A549 (cell line): ENCODE data around the gene MLLT10. TPM values are rescaled to one million over a fixed set of nuclear protein-coding genes. Genes with fewer than 3 reads are reported as not detected.

ENCODE experiments used
- ATAC-seq, 2 experiments: fragments of 200-7000 bp in 1 of 2; fragments of >200 bp in 1 of 2; cut with Nextera tagmentation in 1 of 2; cut with Tn5 transposase in 1 of 2; 3 replicates each; pipeline versions ENCODE4 v1.8.0 to v1.9.1; 2018 to 2020; ENCODE audit warnings: mild to moderate bottlenecking in 1 of 2, moderate library complexity in 1 of 2
- CTCF ChIA-PET: fragments of 300-600 bp; sonication (Branson Sonifier 250); formaldehyde crosslinking; extraction: SDS; loops from one replicate; lab custom pipeline; 2021; ENCODE audit warnings: antibody characterized with exemption, inconsistent platforms; lab: Yijun Ruan, JAX
- POLR2A ChIA-PET: fragments of 350-600 bp; formaldehyde crosslinking; extraction: SDS; loops from one replicate; lab custom pipeline; 2021; ENCODE audit warnings: antibody characterized with exemption, inconsistent platforms; lab: Yijun Ruan, JAX
- DNase-seq, 2 experiments: peaks; one replicate each; pipeline versions ENCODE4 v3.0.0 to v3.0.0-alpha.2; 2011 to 2016; ENCODE audit warnings: low read depth in 1 of 2, low spot score in 1 of 2
- FAIRE-seq: peaks from 2 replicates; lab custom pipeline; 2011; peaks lifted over from hg19 to GRCh38; lab: Jason Lieb, UNC
- H3K27ac ChIP-seq, 2 experiments: fragments of >200 bp; sonication (Bioruptor Twin); formaldehyde crosslinking; 3 replicates each; pipeline ENCODE4 v1.5.1; 2016 to 2017
- H3K4me1 ChIP-seq: fragments of >200 bp; sonication (Bioruptor Twin); formaldehyde crosslinking; 3 replicates; pipeline ENCODE4 v1.6.1; 2016
- H3K4me2 ChIP-seq: fragments of >200 bp; sonication (Bioruptor Twin); formaldehyde crosslinking; 3 replicates; pipeline ENCODE4 v1.6.1; 2016
- H3K4me3 ChIP-seq: fragments of >200 bp; sonication (Bioruptor Twin); formaldehyde crosslinking; 3 replicates; pipeline ENCODE4 v1.5.1; 2016
- H3K9me3 ChIP-seq: fragments of >200 bp; sonication (Bioruptor Twin); formaldehyde crosslinking; 3 replicates; pipeline ENCODE4 v1.6.1; 2016
- CBX2 ChIP-seq: fragments of 200-600 bp; sonication (generic); IDR thresholded peaks from 2 replicates; pipeline ENCODE4 v1.6.1; 2016; ENCODE audit warnings: low read depth, mild to moderate bottlenecking, borderline replicate concordance
- EP300 ChIP-seq, 2 experiments: fragments of >200 bp; sonication (Bioruptor Twin); formaldehyde crosslinking; IDR thresholded peaks; 2 replicates in 1 of 2; 3 replicates in 1 of 2; pipeline ENCODE4 v1.6.1; 2016 to 2017
- FOSB ChIP-seq: fragments of 250-450 bp; sonication (Bioruptor Pico); IDR thresholded peaks from 2 replicates; pipeline ENCODE4 v1.5.0; 2020; ENCODE audit warnings: mild to moderate bottlenecking, moderate library complexity
- FOXS1 ChIP-seq: fragments of 250-450 bp; sonication (Bioruptor Pico); IDR thresholded peaks from 2 replicates; pipeline ENCODE4 v1.5.0; 2020; ENCODE audit warnings: mild to moderate bottlenecking, moderate library complexity
- GATA3 ChIP-seq: IDR thresholded peaks from 2 replicates; pipeline ENCODE4 v1.6.1; 2012; ENCODE audit warnings: borderline replicate concordance
- HOXA7 ChIP-seq: fragments of 250-450 bp; sonication (Bioruptor Pico); IDR thresholded peaks from 2 replicates; pipeline ENCODE4 v1.5.0; 2020; ENCODE audit warnings: mild to moderate bottlenecking, moderate library complexity
- MAZ ChIP-seq: fragments of 150-350 bp; IDR thresholded peaks from 2 replicates; pipeline ENCODE4 v1.6.1; 2014; ENCODE audit warnings: antibody characterized with exemption, low read depth, low read length, borderline replicate concordance
- NFE2L2 ChIP-seq: fragments of 150-350 bp; conservative IDR thresholded peaks from 2 replicates; pipeline ENCODE4 v1.6.1; 2014; ENCODE audit warnings: low read length
- PHF8 ChIP-seq: fragments of 200-600 bp; sonication (generic); IDR thresholded peaks from 2 replicates; pipeline ENCODE4 v1.6.1; 2016; ENCODE audit warnings: low read depth, mild to moderate bottlenecking, antibody characterized with exemption, moderate library complexity, borderline replicate concordance
- ZNF302 ChIP-seq: fragments of 250-450 bp; sonication (Bioruptor Pico); IDR thresholded peaks from 2 replicates; pipeline ENCODE4 v1.9.0; 2021; ENCODE audit warnings: inconsistent platforms, mild to moderate bottlenecking, moderate library complexity
- WGBS: methylation state at CpG from one replicate; pipeline ENCODE4 v1.1.6; 2017; ENCODE audit errors: missing lambda C conversion rate; 5-methylcytosine and 5-hydroxymethylcytosine counted together
- polyA plus RNA-seq, 4 experiments: library from polyadenylated mRNA; depleted of rRNA in 3 of 4; stranded (reverse); fragments of >200 nt; fragmentation: RNase III in 1 of 4; extraction: RNeasy Plus Mini Kit Qiagen cat#74134 plus additional on column Dnase treatment in 1 of 4; gene quantifications; 2 replicates in 3 of 4; 3 replicates in 1 of 4; pipeline ENCODE4 v1.2.3, GENCODE V29; 2011 to 2017
- TF ChIP-seq, protein P1 (sequence below): fragments of 150-350 bp; IDR thresholded peaks from 2 replicates; pipeline ENCODE4 v1.6.1; 2014; ENCODE audit warnings: low read depth, mild to moderate bottlenecking, low read length
- TF ChIP-seq, protein P2 (sequence below): fragments of 250-450 bp; sonication (Bioruptor Pico); IDR thresholded peaks from 2 replicates; pipeline ENCODE4 v1.5.0; 2020; ENCODE audit warnings: low read depth, mild to moderate bottlenecking, moderate library complexity
- TF ChIP-seq, protein P3 (sequence below): fragments of 250-450 bp; sonication (Bioruptor Pico); IDR thresholded peaks from 2 replicates; pipeline ENCODE4 v1.5.0; 2021; ENCODE audit warnings: mild to moderate bottlenecking, moderate library complexity, borderline replicate concordance
- TF ChIP-seq, protein P4 (sequence below): fragments of 200-600 bp; sonication (generic); IDR thresholded peaks from 2 replicates; pipeline ENCODE4 v1.6.1; 2016; ENCODE audit warnings: antibody characterized with exemption, mild to moderate bottlenecking, moderate library complexity

MLLT10 gene
- polyA plus RNA-seq, 2 of the 4 experiments (the other 2 are of a cell fraction) = 41.7 to 54.1 TPM

- CTCF ChIA-PET = interaction anchor here (0.5 to 8.7 kb wide), 2 partner anchors 138 to 232 kb away, joined by 4 to 63 read pairs; no protein-coding TSS in a partner anchor
- Histone ChIP-seq H3K4me3 (no peak overlapping the region), H3K4me1 (peaks cover 78% of the 10 kb centered on the region), H3K9me3 (no peaks in the 10 kb centered on the region), H3K27ac (peak overlapping the region; percentile 16 to 42; a peak in 2 of 6 replicates), H3K4me2 (peak overlapping the region; percentile 68)
- no peak for FAIRE-seq
- 13% methylated on average over 13 of the region's 13 CpGs for WGBS
- peak in 1 of 2 experiments; percentile 72; a peak in 3 of 6 replicates for ATAC-seq
- TF ChIP-seq GATA3 (peak; percentile 90), CBX2 (no peak), FOXS1 (CRISPR knock-in tag) (no peak)
- peak in 1 of 2 experiments; percentile 61 for DNase-seq
- POLR2A ChIA-PET = interaction anchor here (1.0 kb wide), 1 partner anchor 202 kb away, joined by 4 read pairs; the partner anchor contains the start of gene SKIDA1
These were observed 193.6 kb downstream of the MLLT10 start for GRCh38 chr10:21727452-21728168.

- ATAC-seq = no peak
- no peak for DNase-seq
- Histone ChIP-seq H3K9me3 (no peaks in the 10 kb centered on the region), H3K27ac (no peak overlapping the region), H3K4me3 (no peak overlapping the region), H3K4me2 (peak overlapping the region; percentile 68; the same call in 1 of the 3 replicates), H3K4me1 (peaks cover 72% of the 10 kb centered on the region)
- POLR2A ChIA-PET = interaction anchor here (1.0 kb wide), 1 partner anchor 203 kb away, joined by 4 read pairs; the partner anchor contains the start of gene SKIDA1
- TF ChIP-seq MAZ (no peak), NFE2L2 (no peak), PHF8 (no peak), EP300 (IDR thresholded peaks at IDR 0.05) (no peak), CBX2 (no peak), FOSB (CRISPR knock-in tag) (no peak), HOXA7 (CRISPR knock-in tag) (no peak), ZNF302 (CRISPR knock-in tag) (no peak)
- TF ChIP-seq, protein P1, sequence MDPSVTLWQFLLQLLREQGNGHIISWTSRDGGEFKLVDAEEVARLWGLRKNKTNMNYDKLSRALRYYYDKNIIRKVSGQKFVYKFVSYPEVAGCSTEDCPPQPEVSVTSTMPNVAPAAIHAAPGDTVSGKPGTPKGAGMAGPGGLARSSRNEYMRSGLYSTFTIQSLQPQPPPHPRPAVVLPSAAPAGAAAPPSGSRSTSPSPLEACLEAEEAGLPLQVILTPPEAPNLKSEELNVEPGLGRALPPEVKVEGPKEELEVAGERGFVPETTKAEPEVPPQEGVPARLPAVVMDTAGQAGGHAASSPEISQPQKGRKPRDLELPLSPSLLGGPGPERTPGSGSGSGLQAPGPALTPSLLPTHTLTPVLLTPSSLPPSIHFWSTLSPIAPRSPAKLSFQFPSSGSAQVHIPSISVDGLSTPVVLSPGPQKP = no peak
- TF ChIP-seq, protein P2, sequence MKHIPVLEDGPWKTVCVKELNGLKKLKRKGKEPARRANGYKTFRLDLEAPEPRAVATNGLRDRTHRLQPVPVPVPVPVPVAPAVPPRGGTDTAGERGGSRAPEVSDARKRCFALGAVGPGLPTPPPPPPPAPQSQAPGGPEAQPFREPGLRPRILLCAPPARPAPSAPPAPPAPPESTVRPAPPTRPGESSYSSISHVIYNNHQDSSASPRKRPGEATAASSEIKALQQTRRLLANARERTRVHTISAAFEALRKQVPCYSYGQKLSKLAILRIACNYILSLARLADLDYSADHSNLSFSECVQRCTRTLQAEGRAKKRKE = no peak
- TF ChIP-seq, protein P3, sequence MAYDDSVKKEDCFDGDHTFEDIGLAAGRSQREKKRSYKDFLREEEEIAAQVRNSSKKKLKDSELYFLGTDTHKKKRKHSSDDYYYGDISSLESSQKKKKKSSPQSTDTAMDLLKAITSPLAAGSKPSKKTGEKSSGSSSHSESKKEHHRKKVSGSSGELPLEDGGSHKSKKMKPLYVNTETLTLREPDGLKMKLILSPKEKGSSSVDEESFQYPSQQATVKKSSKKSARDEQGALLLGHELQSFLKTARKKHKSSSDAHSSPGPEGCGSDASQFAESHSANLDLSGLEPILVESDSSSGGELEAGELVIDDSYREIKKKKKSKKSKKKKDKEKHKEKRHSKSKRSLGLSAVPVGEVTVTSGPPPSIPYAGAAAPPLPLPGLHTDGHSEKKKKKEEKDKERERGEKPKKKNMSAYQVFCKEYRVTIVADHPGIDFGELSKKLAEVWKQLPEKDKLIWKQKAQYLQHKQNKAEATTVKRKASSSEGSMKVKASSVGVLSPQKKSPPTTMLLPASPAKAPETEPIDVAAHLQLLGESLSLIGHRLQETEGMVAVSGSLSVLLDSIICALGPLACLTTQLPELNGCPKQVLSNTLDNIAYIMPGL (CRISPR knock-in tag) = no peak
- TF ChIP-seq, protein P4, sequence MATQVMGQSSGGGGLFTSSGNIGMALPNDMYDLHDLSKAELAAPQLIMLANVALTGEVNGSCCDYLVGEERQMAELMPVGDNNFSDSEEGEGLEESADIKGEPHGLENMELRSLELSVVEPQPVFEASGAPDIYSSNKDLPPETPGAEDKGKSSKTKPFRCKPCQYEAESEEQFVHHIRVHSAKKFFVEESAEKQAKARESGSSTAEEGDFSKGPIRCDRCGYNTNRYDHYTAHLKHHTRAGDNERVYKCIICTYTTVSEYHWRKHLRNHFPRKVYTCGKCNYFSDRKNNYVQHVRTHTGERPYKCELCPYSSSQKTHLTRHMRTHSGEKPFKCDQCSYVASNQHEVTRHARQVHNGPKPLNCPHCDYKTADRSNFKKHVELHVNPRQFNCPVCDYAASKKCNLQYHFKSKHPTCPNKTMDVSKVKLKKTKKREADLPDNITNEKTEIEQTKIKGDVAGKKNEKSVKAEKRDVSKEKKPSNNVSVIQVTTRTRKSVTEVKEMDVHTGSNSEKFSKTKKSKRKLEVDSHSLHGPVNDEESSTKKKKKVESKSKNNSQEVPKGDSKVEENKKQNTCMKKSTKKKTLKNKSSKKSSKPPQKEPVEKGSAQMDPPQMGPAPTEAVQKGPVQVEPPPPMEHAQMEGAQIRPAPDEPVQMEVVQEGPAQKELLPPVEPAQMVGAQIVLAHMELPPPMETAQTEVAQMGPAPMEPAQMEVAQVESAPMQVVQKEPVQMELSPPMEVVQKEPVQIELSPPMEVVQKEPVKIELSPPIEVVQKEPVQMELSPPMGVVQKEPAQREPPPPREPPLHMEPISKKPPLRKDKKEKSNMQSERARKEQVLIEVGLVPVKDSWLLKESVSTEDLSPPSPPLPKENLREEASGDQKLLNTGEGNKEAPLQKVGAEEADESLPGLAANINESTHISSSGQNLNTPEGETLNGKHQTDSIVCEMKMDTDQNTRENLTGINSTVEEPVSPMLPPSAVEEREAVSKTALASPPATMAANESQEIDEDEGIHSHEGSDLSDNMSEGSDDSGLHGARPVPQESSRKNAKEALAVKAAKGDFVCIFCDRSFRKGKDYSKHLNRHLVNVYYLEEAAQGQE = no peak
- WGBS = 97% methylated on average over 3 of the region's 3 CpGs
- no peak for FAIRE-seq
- CTCF ChIA-PET = interaction anchor here (8.7 kb wide), 1 partner anchor 233 kb away, joined by 63 read pairs; no protein-coding TSS in a partner anchor
These were observed 194.6 kb downstream of the MLLT10 start for GRCh38 chr10:21728618-21729017.
